Keratinocyte (primary cell): Measurements from ENCODE around the gene CFAP410. TPM values are rescaled to one million over a fixed set of nuclear protein-coding genes. Genes with fewer than 3 reads are reported as not detected.

ENCODE experiments used
- DNase-seq: peaks from one replicate; pipeline ENCODE4 v3.0.0-alpha.2; 2011; ENCODE audit warnings: low read depth, missing footprints, low spot score
- FAIRE-seq: peaks from 2 replicates; lab custom pipeline; 2011; peaks lifted over from hg19 to GRCh38; lab: Jason Lieb, UNC
- H2AFZ ChIP-seq: 2 replicates; pipeline ENCODE4 v1.6.0; 2012; ENCODE audit warnings: low read length, control low read depth, inconsistent platforms; ENCODE audit not compliant: control insufficient read depth
- H3K27ac ChIP-seq: 2 replicates; pipeline ENCODE4 v1.5.1; 2011; ENCODE audit warnings: low read length; ENCODE audit not compliant: control insufficient read depth, insufficient read depth
- H3K27me3 ChIP-seq: 3 replicates; pipeline ENCODE4 v1.6.0; 2011; ENCODE audit warnings: low read length; ENCODE audit not compliant: control insufficient read depth, insufficient read depth; ENCODE audit errors: extremely low read depth
- H3K36me3 ChIP-seq, 2 experiments: 2 replicates in 1 of 2; 3 replicates in 1 of 2; pipeline ENCODE4 v1.5.1; 2011; ENCODE audit warnings: low read length in 2 of 2, mild to moderate bottlenecking in 1 of 2; ENCODE audit not compliant: control insufficient read depth in 2 of 2, insufficient read depth in 2 of 2; ENCODE audit errors: extremely low read depth in 1 of 2
- H3K4me1 ChIP-seq: 3 replicates; pipeline ENCODE4 v1.5.1; 2011; ENCODE audit warnings: low read length; ENCODE audit not compliant: control insufficient read depth, insufficient read depth; ENCODE audit errors: extremely low read depth
- H3K4me2 ChIP-seq: 3 replicates; pipeline ENCODE4 v1.6.0; 2011; ENCODE audit warnings: low read depth, low read length; ENCODE audit not compliant: control insufficient read depth, insufficient read depth; ENCODE audit errors: extremely low read depth
- H3K4me3 ChIP-seq, 3 experiments: fragments of 200-600 bp in 1 of 3; sonication (generic) in 1 of 3; 2 replicates in 2 of 3; 3 replicates in 1 of 3; pipeline ENCODE4 v1.5.1; 2011 to 2016; ENCODE audit warnings: low read length in 3 of 3, mild to moderate bottlenecking in 3 of 3, control low read depth in 2 of 3, inconsistent platforms in 1 of 3, low read depth in 1 of 3, mixed read lengths in 1 of 3, mixed run types in 1 of 3, moderate library complexity in 1 of 3; ENCODE audit not compliant: control insufficient read depth in 2 of 3, insufficient read depth in 2 of 3; ENCODE audit errors: extremely low read depth in 1 of 3
- H3K79me2 ChIP-seq: 2 replicates; pipeline ENCODE4 v1.6.0; 2012; ENCODE audit warnings: low read length; ENCODE audit not compliant: control insufficient read depth, insufficient read depth
- H3K9ac ChIP-seq: 3 replicates; pipeline ENCODE4 v1.6.0; 2011; ENCODE audit warnings: low read length; ENCODE audit not compliant: control insufficient read depth, insufficient read depth; ENCODE audit errors: extremely low read depth
- H3K9me1 ChIP-seq: 3 replicates; pipeline ENCODE4 v1.6.0; 2011; ENCODE audit warnings: low read length; ENCODE audit not compliant: control insufficient read depth, insufficient read depth; ENCODE audit errors: extremely low read depth
- H3K9me3 ChIP-seq: 2 replicates; pipeline ENCODE4 v1.5.1; 2012; ENCODE audit warnings: low read depth, low read length; ENCODE audit not compliant: control insufficient read depth
- H4K20me1 ChIP-seq: 3 replicates; pipeline ENCODE4 v1.6.0; 2011; ENCODE audit warnings: low read length; ENCODE audit not compliant: control insufficient read depth, insufficient read depth; ENCODE audit errors: extremely low read depth
- EZH2 ChIP-seq: IDR thresholded peaks from one replicate; pipeline ENCODE4 v1.6.1; 2012; ENCODE audit warnings: inconsistent platforms, mild to moderate bottlenecking, low read length, moderate library complexity
- dilution Hi-C: fragments of 300-500 bp; cut with MboI; formaldehyde crosslinking; loops from one replicate; pipeline ENCODE4 v1.7.0; 2020; ENCODE audit warnings: low sequenced_read_pairs; ENCODE audit not compliant: extremely low pct_ligation_motif_present
- polyA plus RNA-seq, 5 experiments: library from polyadenylated mRNA; depleted of rRNA in 3 of 5; stranded (reverse) in 3 of 5; stranded (forward) in 1 of 5; unstranded in 1 of 5; fragments of >200 nt; gene quantifications; 1 replicate in 1 of 5; 2 replicates in 3 of 5; 3 replicates in 1 of 5; pipeline versions ENCODE4 v1.2.1 to v1.2.3, GENCODE V29; 2011 to 2012; ENCODE audit warnings: missing spikeins in 2 of 5, low read depth in 1 of 5, low replicate concordance in 1 of 5
- TF ChIP-seq, protein P1 (sequence below), 3 experiments: IDR thresholded peaks in 1 of 3; conservative IDR thresholded peaks in 1 of 3; optimal IDR thresholded peaks in 1 of 3; 2 replicates in 2 of 3; 3 replicates in 1 of 3; pipeline versions ENCODE3 to v1.5.1; 2011; ENCODE audit warnings: low read length in 3 of 3, mild to moderate bottlenecking in 3 of 3, moderate library complexity in 2 of 3, control low read depth in 1 of 3, inconsistent platforms in 1 of 3; ENCODE audit not compliant: insufficient read depth in 2 of 3; ENCODE audit errors: extremely low read depth in 1 of 3

The CFAP410 gene
- polyA plus RNA-seq, 1 donor (not counting 4 experiments of a cell fraction or from before 2014, with no cell fraction given): 2.2 TPM

DNA sequence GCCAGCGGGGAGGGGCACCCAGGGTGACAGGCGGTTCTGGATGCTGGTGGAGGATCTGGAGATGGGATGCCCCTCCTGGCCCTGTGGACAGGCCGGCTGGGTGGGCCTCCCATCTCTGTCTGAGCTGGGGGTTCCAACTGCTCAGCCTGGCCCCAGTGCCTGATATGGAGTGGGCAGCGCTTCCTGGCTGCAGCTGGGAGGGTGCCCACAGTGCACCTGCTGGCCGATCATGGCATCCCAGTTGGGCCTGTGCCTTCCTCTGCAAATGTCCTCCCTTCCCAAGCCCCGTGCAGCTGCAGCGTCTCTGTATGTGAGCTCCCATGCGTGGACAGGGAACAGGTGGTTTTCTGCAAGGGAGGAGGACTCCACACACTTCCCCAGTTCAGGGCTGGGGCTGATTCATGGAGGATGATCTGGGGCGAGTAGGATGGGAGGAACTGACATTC, 37.2 kb downstream of the CFAP410 start:
- H4K20me1 ChIP-seq: peaks cover 3% of the 10 kb centered on the region
- peaks cover 36% of the 10 kb centered on the region for H3K79me2 ChIP-seq
- no peaks in the 10 kb centered on the region for H3K27me3 ChIP-seq
- TF ChIP-seq, protein P1, sequence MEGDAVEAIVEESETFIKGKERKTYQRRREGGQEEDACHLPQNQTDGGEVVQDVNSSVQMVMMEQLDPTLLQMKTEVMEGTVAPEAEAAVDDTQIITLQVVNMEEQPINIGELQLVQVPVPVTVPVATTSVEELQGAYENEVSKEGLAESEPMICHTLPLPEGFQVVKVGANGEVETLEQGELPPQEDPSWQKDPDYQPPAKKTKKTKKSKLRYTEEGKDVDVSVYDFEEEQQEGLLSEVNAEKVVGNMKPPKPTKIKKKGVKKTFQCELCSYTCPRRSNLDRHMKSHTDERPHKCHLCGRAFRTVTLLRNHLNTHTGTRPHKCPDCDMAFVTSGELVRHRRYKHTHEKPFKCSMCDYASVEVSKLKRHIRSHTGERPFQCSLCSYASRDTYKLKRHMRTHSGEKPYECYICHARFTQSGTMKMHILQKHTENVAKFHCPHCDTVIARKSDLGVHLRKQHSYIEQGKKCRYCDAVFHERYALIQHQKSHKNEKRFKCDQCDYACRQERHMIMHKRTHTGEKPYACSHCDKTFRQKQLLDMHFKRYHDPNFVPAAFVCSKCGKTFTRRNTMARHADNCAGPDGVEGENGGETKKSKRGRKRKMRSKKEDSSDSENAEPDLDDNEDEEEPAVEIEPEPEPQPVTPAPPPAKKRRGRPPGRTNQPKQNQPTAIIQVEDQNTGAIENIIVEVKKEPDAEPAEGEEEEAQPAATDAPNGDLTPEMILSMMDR (optimal IDR thresholded peaks at IDR 0.05 in 1 of 3, IDR thresholded peaks at IDR 0.05 in 1 of 3, conservative IDR thresholded peaks at IDR 0.05 in 1 of 3; ENCODE audit: extremely low read depth in 1 of 3, insufficient read depth in 2 of 3, low read length in 3 of 3): peak in 1 of 3 experiments; percentile 19
- no peak for TF ChIP-seq EZH2
- peaks cover 15% of the 10 kb centered on the region for H3K4me1 ChIP-seq
- no peak overlapping the region for H3K4me3 ChIP-seq
- H3K36me3 ChIP-seq: peaks cover 0 to 8% of the 10 kb centered on the region in 2 experiments
- no peak overlapping the region for H3K4me2 ChIP-seq
- no peaks in the 10 kb centered on the region for H3K9me3 ChIP-seq
- DNase-seq (no peak), FAIRE-seq (no peak)
- no peak overlapping the region for H3K27ac ChIP-seq
- no peak overlapping the region for H2AFZ ChIP-seq
- dilution Hi-C loops: no loop called here
- no peak overlapping the region for H3K9ac ChIP-seq
- no peaks in the 10 kb centered on the region for H3K9me1 ChIP-seq

DNA sequence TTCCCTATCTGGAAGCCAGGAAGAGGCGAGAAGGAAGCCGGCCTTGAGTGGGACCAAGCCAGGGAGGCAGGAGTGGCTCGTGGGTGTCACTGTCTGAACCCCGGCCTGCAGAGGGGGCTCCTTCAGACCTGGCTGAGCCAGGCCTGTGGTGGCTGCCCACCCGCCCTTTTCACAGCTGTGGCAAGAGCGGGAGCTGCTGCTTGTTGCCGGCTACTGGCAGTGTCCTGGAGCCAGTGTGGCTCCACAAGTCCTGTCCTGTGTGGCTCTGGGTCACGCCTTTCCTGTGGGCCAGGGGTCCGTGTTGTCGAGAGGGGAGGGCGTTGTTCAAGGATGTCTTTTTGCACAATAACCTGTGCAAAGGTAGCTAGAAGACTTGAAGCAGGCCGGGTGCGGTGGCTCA, 38.0 kb downstream of the CFAP410 start:
- Histone ChIP-seq H3K4me2 (peak overlapping the region; percentile 96), H2AFZ (no peak overlapping the region), H3K79me2 (peaks cover 36% of the 10 kb centered on the region), H3K27ac (peak overlapping the region; percentile 43), H3K36me3 (peaks cover 0 to 3% of the 10 kb centered on the region in 2 experiments), H3K27me3 (no peaks in the 10 kb centered on the region), H4K20me1 (peaks cover 3% of the 10 kb centered on the region), H3K4me3 (peak overlapping the region; percentile 72 to 80 (median 76)), H3K4me1 (peaks cover 15% of the 10 kb centered on the region), H3K9ac (peak overlapping the region; percentile 78), H3K9me1 (no peaks in the 10 kb centered on the region), H3K9me3 (no peaks in the 10 kb centered on the region)
- no peak for TF ChIP-seq EZH2
- TF ChIP-seq, protein P1 (optimal IDR thresholded peaks at IDR 0.05 in 1 of 3, IDR thresholded peaks at IDR 0.05 in 1 of 3, conservative IDR thresholded peaks at IDR 0.05 in 1 of 3; ENCODE audit: extremely low read depth in 1 of 3, insufficient read depth in 2 of 3, low read length in 3 of 3): no peak
- dilution Hi-C loops: no loop called here
- FAIRE-seq (no peak), DNase-seq (no peak)
